ENCODE data around the gene OPRL1. TPM values are rescaled to one million over a fixed set of nuclear protein-coding genes. Genes with fewer than 3 reads are reported as not detected.

The OPRL1 gene
- total and polyA plus RNA-seq, 2 of the 8 experiments (the other 6 are each of a cell fraction or from before 2014, with no cell fraction given), result 0.63 to 0.98 TPM

- TF ChIP-seq, protein P1, sequence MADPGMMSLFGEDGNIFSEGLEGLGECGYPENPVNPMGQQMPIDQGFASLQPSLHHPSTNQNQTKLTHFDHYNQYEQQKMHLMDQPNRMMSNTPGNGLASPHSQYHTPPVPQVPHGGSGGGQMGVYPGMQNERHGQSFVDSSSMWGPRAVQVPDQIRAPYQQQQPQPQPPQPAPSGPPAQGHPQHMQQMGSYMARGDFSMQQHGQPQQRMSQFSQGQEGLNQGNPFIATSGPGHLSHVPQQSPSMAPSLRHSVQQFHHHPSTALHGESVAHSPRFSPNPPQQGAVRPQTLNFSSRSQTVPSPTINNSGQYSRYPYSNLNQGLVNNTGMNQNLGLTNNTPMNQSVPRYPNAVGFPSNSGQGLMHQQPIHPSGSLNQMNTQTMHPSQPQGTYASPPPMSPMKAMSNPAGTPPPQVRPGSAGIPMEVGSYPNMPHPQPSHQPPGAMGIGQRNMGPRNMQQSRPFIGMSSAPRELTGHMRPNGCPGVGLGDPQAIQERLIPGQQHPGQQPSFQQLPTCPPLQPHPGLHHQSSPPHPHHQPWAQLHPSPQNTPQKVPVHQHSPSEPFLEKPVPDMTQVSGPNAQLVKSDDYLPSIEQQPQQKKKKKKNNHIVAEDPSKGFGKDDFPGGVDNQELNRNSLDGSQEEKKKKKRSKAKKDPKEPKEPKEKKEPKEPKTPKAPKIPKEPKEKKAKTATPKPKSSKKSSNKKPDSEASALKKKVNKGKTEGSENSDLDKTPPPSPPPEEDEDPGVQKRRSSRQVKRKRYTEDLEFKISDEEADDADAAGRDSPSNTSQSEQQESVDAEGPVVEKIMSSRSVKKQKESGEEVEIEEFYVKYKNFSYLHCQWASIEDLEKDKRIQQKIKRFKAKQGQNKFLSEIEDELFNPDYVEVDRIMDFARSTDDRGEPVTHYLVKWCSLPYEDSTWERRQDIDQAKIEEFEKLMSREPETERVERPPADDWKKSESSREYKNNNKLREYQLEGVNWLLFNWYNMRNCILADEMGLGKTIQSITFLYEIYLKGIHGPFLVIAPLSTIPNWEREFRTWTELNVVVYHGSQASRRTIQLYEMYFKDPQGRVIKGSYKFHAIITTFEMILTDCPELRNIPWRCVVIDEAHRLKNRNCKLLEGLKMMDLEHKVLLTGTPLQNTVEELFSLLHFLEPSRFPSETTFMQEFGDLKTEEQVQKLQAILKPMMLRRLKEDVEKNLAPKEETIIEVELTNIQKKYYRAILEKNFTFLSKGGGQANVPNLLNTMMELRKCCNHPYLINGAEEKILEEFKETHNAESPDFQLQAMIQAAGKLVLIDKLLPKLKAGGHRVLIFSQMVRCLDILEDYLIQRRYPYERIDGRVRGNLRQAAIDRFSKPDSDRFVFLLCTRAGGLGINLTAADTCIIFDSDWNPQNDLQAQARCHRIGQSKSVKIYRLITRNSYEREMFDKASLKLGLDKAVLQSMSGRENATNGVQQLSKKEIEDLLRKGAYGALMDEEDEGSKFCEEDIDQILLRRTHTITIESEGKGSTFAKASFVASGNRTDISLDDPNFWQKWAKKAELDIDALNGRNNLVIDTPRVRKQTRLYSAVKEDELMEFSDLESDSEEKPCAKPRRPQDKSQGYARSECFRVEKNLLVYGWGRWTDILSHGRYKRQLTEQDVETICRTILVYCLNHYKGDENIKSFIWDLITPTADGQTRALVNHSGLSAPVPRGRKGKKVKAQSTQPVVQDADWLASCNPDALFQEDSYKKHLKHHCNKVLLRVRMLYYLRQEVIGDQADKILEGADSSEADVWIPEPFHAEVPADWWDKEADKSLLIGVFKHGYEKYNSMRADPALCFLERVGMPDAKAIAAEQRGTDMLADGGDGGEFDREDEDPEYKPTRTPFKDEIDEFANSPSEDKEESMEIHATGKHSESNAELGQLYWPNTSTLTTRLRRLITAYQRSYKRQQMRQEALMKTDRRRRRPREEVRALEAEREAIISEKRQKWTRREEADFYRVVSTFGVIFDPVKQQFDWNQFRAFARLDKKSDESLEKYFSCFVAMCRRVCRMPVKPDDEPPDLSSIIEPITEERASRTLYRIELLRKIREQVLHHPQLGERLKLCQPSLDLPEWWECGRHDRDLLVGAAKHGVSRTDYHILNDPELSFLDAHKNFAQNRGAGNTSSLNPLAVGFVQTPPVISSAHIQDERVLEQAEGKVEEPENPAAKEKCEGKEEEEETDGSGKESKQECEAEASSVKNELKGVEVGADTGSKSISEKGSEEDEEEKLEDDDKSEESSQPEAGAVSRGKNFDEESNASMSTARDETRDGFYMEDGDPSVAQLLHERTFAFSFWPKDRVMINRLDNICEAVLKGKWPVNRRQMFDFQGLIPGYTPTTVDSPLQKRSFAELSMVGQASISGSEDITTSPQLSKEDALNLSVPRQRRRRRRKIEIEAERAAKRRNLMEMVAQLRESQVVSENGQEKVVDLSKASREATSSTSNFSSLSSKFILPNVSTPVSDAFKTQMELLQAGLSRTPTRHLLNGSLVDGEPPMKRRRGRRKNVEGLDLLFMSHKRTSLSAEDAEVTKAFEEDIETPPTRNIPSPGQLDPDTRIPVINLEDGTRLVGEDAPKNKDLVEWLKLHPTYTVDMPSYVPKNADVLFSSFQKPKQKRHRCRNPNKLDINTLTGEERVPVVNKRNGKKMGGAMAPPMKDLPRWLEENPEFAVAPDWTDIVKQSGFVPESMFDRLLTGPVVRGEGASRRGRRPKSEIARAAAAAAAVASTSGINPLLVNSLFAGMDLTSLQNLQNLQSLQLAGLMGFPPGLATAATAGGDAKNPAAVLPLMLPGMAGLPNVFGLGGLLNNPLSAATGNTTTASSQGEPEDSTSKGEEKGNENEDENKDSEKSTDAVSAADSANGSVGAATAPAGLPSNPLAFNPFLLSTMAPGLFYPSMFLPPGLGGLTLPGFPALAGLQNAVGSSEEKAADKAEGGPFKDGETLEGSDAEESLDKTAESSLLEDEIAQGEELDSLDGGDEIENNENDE (IDR thresholded peaks at IDR 0.05; ENCODE audit: insufficient replicate concordance, low read length), result no peak
- no peak for TF ChIP-seq NANOG (IDR thresholded peaks at IDR 0.05; ENCODE audit: insufficient read depth, low read depth, low read length, poor library complexity, severe bottlenecking)
- TF ChIP-seq RFX5 (IDR thresholded peaks at IDR 0.05; ENCODE audit: borderline replicate concordance, low read depth, low read length), result no peak
- no peak for TF ChIP-seq NRF1 (IDR thresholded peaks at IDR 0.05; ENCODE audit: low read depth, low read length)
- no peak for TF ChIP-seq HDAC6 (IDR thresholded peaks at IDR 0.05; ENCODE audit: low read depth, low read length)
Observed at GRCh38 chr20:64096535-64096934, 16.7 kb downstream of the OPRL1 start (continued).
